AML-193 (cell line): ENCODE measurements around the gene HTRA2.

ENCODE experiments used
- DNase-seq, 2 experiments: peaks; one replicate each; lab custom pipeline; 2025; lab: John Stamatoyannopoulos, UW

Gene HTRA2

DNA sequence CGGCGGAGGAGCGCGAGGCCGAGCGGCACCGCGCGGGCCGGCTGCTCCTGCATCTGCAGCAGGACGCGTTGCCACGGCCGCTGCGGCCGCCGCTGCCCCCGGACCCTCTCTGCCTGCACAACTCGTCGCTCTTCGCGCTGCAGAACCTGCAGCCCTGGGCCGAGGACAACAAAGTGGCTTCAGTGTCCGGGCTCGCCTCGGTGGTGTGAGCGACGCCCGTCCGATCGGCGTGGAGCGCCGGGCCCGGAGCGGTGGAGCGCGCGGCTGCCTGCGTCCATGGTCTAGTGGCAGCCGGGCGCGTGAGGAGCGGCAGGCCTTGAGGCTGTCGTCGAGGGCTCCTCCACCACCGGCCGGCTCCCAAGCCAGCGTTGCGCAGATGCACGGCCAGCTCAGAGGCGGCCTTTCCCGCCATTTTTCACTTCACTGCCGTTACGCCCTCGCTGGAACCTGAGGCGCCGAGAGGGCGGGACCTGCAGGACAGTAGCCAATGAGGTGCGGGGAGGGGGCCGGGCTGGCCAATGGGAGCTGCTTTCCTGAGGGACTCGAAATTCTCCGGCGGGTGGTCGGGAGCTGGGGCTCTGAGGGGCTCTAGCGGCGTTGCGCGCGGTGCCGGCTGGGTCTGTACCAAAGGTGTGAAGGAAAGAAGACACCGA, 13.6 kb upstream of the HTRA2 start:
- DNase-seq = no peak

DNA sequence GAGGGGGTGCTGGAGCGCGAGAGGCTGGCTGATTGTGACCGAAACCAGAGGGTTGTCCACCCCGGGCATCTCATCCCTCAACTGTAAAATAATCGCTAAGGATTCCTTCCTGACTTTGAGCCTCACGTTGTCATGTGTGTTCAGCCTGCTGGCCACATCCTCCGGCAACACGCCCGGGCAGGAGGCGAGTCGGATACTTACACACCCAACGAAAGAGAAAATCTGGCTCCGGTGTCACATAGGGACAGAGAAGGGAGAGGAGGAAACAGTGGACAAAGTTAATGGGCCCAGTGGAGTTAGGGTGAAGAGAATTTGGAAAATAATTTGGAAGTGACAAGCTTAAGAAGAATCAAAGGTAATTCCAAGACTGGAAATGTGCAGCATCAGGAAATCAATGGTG, 13.1 kb upstream of the HTRA2 start:
- no peak for DNase-seq

GRCh38 chr2:74522516-74522915, 7.2 kb upstream of the HTRA2 start:
- no peak for DNase-seq

- no peak for DNase-seq
These were observed 5.7 kb upstream of the HTRA2 start for GRCh38 chr2:74524005-74524404.

- DNase-seq = no peak
These were observed 4.6 kb upstream of the HTRA2 start for GRCh38 chr2:74524955-74525716.

GRCh38 chr2:74525717-74526648, 3.8 kb upstream of the HTRA2 start, which contains the start of gene DQX1:
Gene DQX1 (minus strand): TSS chr2:74526231. CDS start chr2:74525729, 502 bp downstream.
- peak; percentile 35 to 56 for DNase-seq

DNA sequence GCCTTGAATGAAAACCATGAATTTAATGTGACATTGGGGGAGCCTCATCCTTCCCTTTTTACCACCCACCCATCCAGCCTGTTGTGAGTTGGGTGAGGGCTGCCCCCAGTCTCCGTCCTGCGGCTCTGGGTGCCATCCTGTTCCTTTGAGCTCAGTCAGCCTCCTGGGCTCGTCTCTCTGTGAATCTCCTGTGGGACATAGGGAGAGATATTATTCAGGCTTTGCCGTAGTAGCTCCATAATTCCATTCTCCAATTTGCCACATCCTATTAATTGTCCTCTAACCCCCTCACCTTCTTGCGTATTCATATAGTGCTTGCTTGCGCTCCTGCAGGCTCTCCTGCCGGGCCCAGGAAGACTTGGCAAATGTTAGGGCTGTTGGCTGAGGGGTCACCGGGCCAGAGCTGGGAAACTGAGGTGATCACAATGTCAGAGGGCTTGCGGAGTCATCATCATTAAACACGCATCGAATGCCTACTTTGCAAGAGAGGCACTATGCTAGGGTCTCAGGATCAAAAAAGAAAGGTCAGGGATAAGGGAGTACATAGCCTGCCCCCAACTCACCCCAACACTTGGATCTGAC, 3.0 kb upstream of the HTRA2 start:
- DNase-seq = no peak

GRCh38 chr2:74527741-74528140, 2.0 kb upstream of the HTRA2 start:
- no peak for DNase-seq

DNA sequence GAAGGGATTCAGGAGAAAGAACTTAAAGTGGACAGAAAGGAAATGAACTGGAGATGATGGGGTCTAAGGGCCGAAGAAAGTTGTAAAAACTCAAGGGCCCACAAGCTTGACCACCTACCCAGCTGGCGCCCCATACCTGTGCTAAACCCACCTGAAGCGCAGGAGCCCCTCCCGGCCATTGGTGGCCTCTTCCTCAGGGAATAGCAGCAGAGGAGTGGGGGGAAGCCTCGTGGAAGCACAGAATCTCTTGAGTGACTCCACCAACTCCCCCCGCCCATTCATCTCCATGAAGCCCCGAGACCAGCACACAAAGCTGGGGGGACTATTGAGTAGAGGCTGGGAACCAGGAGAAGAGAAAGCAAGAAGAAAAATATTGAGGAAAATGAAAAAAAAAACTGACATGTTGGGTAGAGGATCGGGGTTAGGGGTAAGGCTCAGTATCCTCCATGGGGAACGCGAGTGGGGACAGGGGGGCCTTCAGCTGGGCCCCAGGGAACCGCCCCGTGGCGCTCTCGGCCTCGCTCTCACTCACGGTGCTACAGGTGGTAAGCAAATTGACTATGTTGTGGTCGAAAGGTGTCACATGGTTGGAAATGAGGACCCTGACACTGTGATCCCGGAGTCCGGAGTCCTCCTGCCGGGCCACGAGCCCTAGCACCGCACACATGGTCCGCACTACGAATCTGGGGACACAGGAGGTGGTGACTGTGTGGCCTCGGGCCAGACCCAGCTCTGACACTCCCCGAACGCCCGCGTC, 955 bp upstream of the HTRA2 start:
- no peak for DNase-seq

GRCh38 chr2:74530239-74531187, 780 bp downstream of the HTRA2 start:
- peak in 1 of 2 experiments; percentile 39 for DNase-seq

DNA sequence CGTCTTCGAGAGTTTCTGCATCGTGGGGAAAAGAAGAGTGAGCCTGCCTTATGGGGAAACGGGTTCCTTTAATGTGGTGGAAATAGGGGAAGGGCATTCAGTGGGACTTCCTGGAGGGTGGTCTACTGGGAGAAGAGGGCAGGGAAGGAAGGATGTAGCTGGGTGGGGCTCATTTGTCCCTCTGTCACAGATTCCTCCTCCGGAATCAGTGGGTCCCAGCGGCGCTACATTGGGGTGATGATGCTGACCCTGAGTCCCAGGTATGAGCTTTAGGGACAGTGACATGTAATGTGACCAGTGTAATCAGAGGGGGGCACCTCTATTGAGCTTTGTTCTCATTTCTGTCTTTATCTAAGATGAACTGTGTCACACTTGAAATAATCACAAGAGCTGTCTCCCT, 1.9 kb downstream of the HTRA2 start:
- DNase-seq = no peak

- DNase-seq = peak; percentile 64 to 69
These were observed 2.5 kb downstream of the HTRA2 start for GRCh38 chr2:74532222-74532621.

DNA sequence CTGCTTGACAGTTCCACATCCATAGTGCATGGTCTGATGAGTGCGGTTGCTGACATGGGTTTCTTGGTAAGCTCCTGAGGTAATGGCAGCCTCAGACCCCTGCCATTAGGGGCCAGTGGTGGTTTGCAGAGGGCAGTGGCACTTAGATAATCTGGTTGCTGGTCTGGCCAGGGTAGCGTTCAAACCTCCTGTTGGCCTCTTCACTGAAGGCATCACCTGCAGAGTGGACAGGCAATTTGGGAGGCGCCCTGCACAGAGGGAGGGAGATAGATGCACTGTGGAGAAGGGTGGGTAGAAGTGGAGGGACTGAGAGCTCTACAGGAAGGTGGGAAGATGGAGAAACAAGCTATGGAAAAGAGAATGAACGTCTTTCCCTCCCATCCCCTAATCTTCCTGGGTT, 3.7 kb downstream of the HTRA2 start:
- DNase-seq = no peak

GRCh38 chr2:74534411-74534810, 4.7 kb downstream of the HTRA2 start:
- no peak for DNase-seq

- no peak for DNase-seq
These were observed 5.8 kb downstream of the HTRA2 start for GRCh38 chr2:74535440-74535965.

GRCh38 chr2:74536166-74536950, 6.6 kb downstream of the HTRA2 start:
- DNase-seq = no peak

- DNase-seq = no peak
These were observed 7.4 kb downstream of the HTRA2 start for GRCh38 chr2:74537140-74537539.

GRCh38 chr2:74538881-74539339, 9.2 kb downstream of the HTRA2 start:
- DNase-seq = no peak

DNA sequence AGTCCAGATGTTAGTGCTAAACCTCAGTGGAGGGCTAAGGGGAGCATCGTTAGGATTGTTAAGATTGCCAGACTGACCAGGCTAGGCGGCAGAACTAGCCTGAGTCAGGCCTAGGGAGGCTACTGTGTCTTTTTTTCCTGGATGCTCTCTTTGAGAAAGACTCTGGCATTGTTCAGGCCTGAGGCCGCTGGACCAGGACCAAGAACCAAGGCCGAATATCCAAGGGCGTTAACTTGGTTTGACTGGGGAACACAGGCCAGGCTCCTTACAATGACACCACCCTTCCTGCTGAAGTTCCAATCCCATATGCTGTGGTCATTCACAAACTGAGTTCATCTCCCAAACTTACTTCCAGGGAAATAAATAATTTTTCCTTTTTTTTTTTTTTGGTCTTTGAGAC, 10.6 kb downstream of the HTRA2 start:
- no peak for DNase-seq
